EH (cell line): ENCODE data around the gene BICRAL.
"Not testable (repeated sequence)": the region's sequence is repeated elsewhere in the genome, so short reads cannot be mapped to it uniquely, and the experiment has no call there.

Experiments used
- DNase-seq: peaks from one replicate; pipeline ENCODE4 v3.0.0-alpha.2; 2015; ENCODE audit warnings: low read depth

BICRAL gene

DNA sequence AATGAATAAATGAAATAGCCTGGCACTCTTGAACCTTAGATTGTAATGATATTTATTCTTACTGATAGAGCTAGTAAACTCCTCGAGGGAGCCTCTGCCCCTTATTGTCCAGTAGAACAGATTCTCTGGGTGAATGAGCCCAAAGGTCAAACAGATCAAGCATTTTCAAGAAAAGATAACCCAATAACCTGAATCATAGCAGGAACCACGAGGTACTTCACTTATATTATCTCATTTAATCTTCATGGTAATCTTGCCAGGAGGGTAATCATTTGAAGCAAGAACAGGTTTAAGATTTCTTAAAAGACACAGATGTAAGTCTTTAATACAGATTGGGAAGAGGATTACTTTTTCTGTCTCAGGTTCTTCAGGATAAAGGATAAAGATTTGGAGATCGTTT lies 18.9 kb upstream of the BICRAL start:
- DNase-seq, result no peak

DNA sequence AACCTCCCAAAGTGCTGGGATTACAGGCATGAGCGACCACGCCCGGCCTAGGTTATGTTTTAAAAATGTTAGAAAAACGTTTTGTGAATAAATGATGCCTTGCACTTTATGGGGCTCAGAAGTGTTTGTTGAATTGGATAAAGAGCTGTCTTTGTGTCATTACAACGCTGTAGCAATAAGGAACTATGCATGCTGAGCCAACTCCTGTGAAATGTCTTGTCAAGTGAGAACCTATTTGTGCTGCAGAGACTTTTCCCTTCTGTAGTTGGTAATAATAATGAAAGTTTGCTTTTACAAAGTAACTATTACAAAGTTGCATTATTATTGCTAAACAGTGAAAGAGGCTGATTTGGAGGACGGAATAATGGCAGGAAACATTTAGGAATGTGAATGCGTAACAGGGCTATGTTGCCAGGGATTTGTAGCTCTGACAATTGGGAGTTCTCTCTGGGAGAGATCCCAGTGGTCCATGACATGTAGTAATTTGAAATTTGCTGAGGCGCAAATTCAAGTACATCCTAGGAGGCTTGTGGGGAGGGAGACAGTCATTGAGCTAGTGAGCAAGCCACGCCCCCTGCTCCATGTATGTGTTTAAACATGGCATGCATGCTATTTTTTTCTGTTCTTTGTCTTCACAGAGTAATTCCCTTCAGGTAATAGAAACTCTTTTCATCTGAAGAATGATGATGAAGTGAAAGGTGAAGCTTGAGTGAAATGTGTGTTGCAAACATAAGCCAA lies 16.8 kb upstream of the BICRAL start:
- peak; percentile 8 for DNase-seq

DNA sequence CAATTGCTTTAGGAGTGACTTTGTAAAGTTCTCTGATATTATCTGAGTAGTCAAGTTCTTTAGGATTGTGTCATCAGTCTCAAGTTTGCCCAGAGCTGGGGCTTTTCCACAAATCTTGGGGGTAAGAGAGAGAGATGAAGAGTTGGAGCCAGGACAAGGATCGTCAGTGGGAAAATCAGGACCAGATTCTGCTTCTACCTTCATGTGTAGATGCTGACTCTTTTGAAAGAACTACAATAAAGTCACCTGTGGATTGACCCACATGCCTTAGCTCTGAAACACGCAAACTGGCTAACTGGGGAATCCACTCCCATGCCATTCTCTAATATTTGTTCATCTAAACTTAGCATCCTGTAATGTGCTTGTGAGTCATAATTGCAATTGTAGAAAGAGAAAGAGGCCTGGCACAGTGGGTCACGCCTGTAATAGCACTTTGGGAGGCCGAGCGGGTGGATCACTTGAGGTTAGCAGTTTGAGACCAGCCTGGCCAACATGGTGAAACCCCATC lies 15.6 kb upstream of the BICRAL start:
- DNase-seq, result peak; percentile 87

DNA sequence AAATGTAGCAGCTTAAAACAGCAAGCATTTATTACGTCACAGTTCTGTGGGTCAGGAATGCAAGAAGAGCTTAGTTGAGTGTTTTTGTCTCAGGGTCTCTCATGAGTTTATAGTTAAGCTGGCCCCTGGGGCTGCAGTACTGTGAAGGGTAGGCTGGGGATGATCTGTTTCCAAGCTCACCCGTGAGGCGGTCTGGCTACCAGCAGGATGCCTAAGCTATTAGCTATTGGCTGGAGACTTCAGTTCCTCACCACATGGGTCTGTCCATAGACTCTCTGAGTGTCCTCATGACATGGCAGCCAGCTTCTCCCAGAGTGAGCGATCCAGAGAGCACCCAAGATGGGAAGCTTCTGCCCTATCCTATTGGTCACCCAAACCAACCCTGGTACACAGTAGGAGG lies 12.8 kb upstream of the BICRAL start:
- peak; percentile 3 for DNase-seq

DNA sequence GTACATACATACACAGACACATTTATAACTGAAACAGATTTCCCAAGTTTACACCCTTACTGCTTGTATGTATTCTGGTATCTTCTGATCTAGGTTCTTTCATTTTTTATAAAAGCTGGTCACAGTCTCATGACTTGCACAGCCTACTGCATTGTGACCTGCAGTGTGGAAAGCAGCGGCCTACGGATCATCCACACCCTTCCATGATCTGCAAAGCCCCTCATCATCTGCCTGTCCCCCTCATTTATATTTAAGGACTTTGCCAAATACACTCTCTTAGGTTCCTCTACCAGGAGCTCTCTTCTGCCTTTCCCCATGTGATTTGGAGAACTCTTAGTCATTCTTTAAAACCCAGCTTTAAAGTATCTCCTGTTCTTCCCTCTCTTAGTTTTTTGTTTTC lies 12.0 kb upstream of the BICRAL start:
- DNase-seq, result no peak

DNA sequence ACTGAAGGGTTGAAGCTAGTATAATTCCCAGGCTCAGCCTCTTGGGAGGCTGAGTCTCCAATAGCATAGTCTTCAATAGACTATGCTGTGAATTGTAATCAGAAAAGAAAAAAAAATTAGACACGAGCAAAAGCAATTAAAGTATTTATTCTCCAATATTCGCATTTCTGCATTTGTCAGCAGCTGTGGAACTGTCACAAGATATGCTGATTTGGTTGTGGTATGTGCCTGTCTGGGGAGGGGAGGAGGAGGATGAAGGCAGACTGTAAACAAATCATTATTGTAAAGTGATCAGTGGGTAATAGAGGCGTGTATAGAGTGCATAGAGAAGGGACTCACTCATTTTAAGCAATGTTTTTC lies 10.1 kb upstream of the BICRAL start:
- no peak for DNase-seq

DNA sequence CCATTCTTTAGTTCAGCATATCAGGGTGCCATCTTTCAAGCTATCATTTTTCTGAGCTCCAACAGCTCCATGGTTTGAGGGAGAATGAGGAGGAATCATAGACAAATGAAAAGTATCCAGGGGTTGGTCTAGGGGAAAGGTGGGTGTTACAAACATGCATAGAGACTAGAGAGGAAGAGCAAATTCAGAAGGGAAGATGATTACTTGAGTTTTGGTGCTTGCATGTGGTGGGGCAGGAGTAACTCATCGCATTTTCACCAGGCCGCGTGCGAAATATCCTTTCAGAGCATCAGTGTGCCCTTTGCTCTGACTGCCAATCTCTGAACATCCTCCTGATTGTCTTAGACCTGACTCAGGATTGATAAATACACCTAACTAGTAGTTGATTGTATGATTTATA lies 7.7 kb upstream of the BICRAL start:
- DNase-seq, result no peak

DNA sequence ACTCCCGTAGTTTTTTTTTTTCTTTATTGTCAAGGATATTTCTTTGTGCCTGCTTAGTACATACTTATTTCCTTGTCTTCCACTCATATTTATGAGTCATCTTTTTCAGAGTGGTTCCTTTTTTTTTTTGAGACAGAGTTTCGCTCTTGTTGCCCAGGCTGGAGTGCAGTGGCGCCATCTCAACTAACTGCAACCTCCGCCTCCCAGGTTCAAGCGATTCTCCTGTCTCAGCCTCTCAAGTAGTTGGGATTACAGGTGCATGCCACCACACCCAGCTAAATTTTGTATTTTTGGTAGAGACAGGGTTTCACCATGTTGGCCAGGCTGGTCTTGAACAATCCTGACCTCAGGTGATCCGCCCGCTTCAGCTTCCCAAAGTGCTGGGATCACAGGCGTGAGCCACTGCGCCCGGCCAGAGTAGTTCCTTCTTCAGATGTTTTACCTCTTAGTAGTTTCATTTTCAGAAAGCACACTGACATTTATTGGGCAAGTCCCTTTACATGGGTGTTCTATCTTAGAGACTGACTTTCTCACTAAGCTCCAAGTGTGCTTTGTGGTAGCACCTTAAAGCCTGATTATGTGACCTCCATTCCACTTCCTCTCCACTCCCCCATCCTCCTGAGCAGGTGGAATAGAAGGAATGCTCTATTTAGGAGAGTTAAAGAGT lies 6.9 kb upstream of the BICRAL start:
- not testable (repeated sequence) for DNase-seq

DNA sequence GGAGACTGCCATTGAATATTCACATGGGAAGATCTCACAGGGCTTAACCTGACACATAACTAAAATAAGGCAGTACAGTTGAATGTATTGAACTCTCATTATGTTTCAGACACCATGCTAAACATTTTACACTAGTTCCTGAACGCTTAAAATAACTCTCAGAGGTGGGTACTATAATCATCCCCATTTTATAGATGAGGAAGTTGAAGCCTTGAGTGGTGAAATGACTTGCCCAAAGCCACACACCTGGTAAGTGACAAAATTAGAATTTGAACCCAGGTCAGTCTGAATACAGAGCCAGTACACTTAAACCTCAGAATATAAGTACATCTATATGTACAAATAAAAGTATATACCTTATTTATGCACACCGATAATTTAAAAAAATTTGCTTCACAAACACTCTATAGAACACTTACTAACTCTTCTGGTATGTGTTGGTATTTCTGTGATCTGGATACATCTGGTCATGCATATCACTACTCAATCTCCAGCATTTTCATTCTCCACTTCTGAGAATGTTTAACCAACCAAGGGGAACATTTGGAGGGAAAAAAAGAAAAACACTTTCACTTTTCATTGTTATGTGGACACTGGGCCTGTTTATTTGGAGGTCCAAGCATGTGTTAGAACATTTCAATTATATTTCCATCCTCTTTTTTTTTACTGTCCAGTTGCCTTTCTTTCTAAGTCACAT lies 4.6 kb upstream of the BICRAL start:
- DNase-seq, result peak; percentile 74

DNA sequence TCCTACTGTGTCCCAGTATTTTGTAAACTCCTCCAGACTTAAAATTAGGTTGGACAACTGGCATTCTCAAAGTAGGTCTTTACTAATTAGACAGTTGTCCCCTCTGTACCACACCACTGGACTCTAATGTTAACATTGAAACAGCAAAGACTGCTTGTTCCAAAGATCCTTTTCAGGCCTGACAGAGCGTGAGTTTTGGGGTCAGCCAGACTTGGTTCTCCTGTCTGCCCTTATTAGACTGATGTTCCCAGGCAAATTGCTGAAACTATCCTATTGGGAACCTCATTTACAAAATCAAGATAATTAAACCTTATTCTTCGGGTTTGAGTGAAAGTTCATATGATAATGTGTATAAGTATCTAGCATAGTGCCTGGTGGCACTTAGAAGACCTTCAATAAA lies 3.7 kb upstream of the BICRAL start:
- DNase-seq, result no peak

DNA sequence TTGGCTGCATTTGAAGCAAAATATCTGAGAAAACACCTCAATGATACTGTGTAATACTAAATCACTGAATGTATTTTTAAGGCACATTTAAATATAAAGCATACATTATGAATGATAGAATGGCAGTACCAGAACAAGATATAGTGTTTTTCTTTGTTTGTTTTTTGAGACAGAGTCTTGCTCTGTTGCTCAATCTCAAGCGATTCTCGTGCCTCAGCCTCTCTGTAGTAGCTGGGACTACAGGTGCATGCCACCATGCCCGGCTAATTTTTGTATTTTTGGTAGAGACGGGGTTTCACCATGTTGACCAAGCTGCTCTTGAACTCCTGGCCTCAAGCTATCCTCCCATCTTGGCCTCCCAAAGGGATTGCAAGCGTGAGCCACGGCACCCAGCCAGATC lies 2.3 kb upstream of the BICRAL start:
- DNase-seq, result no peak

DNA sequence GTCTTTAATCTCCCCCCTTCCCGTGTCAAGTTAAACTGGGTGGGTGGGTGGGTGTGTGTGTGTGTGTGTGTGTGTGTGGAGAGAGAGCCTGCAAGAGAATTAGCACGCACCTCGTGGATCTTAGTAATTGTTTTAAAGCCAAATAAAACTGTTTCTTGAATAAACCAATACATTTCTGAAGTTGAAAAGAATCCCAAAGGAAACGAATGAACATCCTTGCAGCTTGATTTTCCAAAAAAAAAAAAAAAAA lies 381 bp upstream of the BICRAL start:
- no peak for DNase-seq

DNA sequence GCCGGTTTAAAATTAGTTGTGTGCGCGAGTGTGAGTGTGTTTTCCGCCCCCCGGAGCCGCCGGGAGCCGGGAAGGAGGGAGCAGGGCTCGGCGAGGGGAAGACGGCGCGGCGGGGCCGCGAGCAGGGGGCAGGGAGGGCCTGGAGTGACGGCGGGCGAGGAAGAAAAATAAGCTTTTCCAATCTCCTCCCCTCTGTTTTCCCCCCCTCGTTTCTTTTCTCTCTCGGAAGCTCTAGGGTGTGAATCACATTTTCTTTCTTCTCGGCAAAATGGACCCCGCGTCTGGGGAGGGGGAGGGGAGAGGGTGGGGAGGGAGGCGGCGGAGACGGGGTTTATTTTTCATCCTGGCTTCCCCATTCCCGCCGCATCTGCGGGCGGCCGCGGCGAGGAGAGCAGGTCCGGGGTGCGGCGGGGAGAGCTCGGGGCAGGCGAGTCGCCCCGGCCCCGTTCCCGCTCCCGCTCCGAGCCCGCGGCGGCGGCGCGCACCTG lies 881 bp downstream of the BICRAL start:
- peak; percentile 95 for DNase-seq

DNA sequence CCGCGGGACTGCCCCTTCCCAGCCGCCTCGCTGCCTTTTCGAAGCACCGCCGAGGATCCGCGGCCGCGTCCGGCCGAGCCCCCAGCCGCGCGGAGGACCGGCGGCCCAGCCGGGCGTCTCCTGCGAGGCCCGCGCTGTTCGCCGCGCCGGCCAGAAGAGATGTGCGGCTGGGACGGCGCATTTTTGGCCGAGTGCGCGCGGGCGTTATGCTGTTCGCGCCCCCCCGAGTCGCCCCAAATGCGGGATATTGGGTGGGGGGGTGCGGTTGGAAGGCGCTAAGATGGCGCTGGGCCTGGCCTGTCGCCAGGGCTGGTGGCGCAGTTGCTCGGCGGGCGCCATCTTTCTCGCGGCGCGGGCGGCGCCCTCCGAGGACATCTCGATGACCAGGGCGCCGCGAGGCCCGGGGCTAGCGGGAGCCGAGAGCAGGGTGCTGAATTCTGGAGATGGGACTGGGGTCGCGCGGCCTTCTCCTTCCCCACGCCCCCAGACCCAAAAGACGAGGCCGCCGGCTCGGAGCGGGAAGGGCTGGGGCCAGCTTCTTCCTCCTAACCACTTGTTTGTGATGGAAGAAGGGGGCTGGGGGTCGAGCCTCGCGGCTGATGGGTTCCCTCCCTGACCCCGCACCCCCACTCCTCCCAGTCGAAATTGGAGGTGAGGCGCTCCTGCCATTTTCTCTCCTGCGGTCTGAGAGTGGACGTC lies 1.5 kb downstream of the BICRAL start:
- DNase-seq, result peak; percentile 75

DNA sequence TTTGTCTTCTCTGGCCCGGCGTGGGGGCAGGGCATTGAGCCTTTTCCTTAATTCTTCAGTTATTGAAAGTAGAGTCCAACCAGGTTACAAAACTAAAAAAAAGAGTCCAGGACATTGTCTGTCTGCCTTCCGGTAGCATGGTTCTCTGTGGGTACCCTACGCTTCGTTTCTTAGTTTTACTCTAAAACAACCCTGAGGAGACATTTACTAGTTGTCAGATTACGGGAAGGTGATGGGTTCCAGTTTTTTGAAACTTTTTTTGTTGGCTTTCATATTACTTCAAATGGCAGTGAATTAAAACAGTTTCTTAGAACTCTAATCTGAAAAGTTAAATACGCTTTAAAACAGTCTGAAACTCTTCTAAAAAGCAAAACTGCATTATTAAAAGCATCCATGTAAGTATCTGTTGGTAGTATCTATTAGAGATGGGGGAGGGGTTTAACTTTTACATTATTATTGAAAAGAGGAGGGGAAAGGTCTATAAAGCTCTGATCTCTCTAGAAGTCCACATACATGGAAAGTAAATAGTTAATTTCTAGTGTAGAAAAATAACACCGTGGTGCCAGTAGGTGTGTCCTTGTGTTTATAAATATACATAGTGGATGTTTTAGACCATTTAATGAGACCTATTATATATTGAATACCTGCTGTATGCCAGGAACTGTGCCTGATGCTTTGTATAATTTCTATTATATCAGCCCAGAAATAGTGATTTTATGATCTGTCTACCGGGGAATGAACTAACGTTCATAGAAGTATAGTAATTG lies 2.2 kb downstream of the BICRAL start:
- DNase-seq, result no peak

DNA sequence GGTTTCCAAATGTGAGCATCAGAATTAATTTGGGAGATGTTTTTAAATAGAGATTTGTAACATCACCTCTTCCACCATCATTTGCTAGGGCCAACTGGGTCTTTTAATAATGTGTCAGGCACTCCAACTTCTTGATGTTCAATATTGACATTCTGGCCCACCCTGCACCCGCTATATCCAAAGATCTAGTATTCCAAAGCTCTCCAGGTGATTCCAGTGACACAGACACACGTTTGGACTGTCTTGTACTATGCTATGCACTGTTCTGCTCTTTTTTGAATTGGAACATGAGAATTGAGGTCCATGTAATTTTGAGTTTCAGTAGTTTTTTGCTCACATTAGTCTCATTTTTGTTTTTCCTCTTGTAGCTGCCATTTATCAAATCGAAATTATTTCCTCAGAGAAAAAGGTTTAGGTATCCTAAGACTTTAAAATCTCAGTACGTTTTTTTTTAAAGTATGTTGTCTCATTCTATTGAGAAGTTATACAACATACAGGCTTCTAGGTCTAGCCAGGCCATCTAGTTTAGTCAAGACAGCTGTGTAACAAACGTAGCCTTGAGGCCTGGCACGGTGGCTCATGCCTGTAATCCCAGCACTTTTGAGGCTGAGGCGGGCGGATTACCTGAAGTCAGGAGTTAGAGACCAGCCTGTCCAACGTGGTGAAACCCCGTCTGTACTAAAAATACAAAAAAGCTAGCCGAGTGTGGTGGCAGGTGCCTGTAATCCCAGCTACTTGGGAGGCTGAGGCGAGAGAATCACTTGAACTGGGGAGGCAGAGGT lies 3.1 kb downstream of the BICRAL start:
- no peak for DNase-seq

DNA sequence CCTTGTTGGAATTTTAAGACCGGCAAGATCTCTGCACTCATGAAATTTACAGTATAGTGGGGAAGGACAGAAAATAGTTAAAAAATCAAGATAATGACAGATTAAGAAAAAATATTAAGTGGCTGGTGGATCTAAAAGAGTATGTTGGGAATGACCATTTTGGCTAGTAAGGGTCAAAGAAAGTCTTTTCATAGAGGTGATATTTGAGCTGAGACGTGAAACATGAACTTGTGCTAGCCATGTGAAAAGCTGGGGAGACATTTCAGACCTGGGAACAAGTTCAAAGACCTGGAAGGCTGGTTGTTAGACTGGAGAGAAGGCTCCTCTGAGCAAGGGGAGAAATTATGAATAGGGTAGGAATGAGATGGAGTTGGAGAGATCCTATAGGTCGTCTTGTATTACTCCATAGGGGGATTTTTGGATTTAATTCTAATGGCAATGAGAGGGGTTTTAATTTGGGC lies 4.7 kb downstream of the BICRAL start:
- no peak for DNase-seq

DNA sequence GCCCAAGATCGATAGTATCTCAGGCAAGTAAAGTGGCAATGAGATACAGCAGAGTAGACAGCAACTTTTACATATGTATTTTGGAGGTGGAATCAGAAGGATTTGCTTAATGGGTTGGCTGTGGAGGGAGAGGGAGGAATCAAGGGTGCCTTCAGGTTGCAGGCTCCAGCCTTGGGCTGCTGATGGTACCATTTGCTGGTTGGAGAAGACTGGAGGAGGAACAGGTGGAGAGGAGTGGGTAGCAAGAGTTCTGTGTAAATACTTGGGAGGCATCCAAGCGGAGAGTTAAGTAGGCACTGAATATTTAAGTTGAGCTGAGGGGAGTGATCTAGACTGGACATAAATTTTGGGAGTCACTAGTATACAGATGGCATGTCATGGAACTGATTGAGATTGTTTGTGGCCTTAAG lies 5.2 kb downstream of the BICRAL start:
- DNase-seq, result no peak

DNA sequence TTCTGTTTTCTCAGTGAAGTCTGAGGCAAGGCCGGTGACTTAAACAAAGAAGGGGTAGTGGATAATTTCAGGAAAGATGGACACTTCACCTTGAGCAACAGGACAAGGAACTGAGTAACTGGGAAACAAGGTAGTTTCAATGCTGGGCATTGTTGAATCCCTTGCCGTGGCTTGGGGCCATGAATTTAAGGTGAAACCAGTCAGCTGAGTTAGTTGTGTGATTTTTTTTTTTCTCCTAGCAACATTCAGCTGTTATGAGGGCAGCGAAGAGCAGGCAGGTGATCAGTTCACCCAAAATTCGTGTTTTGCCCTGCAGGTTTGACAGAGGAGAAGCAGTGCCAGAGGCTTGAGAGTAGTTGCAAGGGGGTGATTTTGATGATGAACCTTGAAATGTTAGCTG lies 6.8 kb downstream of the BICRAL start:
- DNase-seq, result no peak

DNA sequence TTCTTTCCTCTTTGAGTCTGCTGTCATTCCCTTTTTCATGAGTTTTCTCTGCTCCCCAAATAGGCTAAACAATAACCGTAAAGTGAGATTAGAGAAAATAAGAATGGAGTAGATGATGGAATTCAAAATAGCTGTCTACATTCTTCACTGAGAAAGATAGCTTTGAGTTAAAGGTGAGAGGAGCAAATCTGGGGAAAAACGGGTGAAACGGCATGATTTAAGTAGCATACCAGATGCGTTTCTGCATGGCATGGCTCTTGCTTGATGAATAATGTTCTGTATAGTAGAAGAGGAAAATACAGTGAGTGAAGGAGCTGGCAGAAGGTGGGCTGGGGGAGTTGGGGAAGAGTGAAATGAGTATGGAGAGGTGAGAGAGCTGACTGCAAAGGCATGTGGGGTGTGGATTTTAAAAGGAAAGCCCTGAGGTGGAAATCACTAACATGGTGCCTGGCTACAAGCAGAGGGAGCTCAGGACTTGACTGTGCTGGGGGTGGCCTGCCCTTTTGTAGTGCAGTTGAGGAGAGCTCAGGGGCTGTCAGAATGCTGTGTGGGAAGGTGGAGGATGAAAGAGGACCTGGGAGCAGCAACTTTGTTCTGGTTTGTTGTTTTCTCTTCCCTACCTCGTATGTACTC lies 8.8 kb downstream of the BICRAL start:
- DNase-seq, result no peak
